HepG2 (cell line): ENCODE measurements around the gene GCM1. TPM values are rescaled to one million over a fixed set of nuclear protein-coding genes. Genes with fewer than 3 reads are reported as not detected.

Experiments
- ATAC-seq: fragments of 200-7000 bp; cut with Tn5 transposase; 3 replicates; pipeline ENCODE4 v1.9.1; 2020; ENCODE audit warnings: mild to moderate bottlenecking, moderate library complexity
- BruUV-seq: library from RNA; stranded (reverse); fragments of 400-500 nt; replicated peaks from 2 replicates; lab custom pipeline; 2021; lab: Mats Ljungman, UMichigan
- CTCF ChIA-PET: fragments of 300-600 bp; formaldehyde crosslinking; extraction: SDS; loops from one replicate; lab custom pipeline; 2021; ENCODE audit warnings: low total read pairs, inconsistent platforms, low intra/inter-chr PET ratio; lab: Yijun Ruan, JAX
- POLR2A ChIA-PET: fragments of 350-600 bp; sonication (Branson Sonifier 250); formaldehyde crosslinking; loops from one replicate; lab custom pipeline; 2020; ENCODE audit warnings: antibody characterized with exemption, inconsistent platforms; lab: Yijun Ruan, JAX
- DNase-seq: peaks from one replicate; pipeline ENCODE4 v3.0.0-alpha.2; 2015; ENCODE audit warnings: low spot score
- FAIRE-seq: peaks from 3 replicates; lab custom pipeline; 2011; peaks lifted over from hg19 to GRCh38; lab: Jason Lieb, UNC
- H2AFZ ChIP-seq: one replicate; pipeline ENCODE4 v1.6.1; 2011; ENCODE audit warnings: low read length, inconsistent platforms
- H3K27ac ChIP-seq: fragments of 300-600 bp; 3 replicates; pipeline ENCODE4 v1.8.0; 2011; ENCODE audit warnings: mixed run types, mild to moderate bottlenecking, mixed read lengths, low read length, inconsistent platforms; ENCODE audit not compliant: insufficient read depth; ENCODE audit errors: extremely low read length
- H3K27me3 ChIP-seq, 2 experiments: fragments of 200-600 bp in 1 of 2; 2 replicates in 1 of 2; 3 replicates in 1 of 2; pipeline versions ENCODE4 v1.6.0 to v1.8.0; 2011; ENCODE audit warnings: low read length in 2 of 2, mild to moderate bottlenecking in 2 of 2, moderate library complexity in 2 of 2, inconsistent platforms in 1 of 2; ENCODE audit not compliant: insufficient read depth in 2 of 2, control insufficient read depth in 1 of 2
- H3K36me3 ChIP-seq, 2 experiments: fragments of 200-600 bp in 1 of 2; replicated peaks in 1 of 2; 2 replicates in 1 of 2; 3 replicates in 1 of 2; pipeline versions ENCODE4 v1.5.1 to v1.8.0; 2011; ENCODE audit warnings: low read length in 2 of 2, inconsistent platforms in 1 of 2; ENCODE audit not compliant: insufficient read depth in 2 of 2, control insufficient read depth in 1 of 2
- H3K4me1 ChIP-seq: 2 replicates; pipeline ENCODE4 v1.5.1; 2012; ENCODE audit warnings: low read length, inconsistent platforms; ENCODE audit not compliant: insufficient read depth
- H3K4me2 ChIP-seq: 2 replicates; pipeline ENCODE4 v1.6.0; 2011; ENCODE audit warnings: low read depth, low read length, inconsistent platforms
- H3K4me3 ChIP-seq, 3 experiments: fragments of 200-600 bp in 1 of 3; sonication (generic), shearing (Covaris generic) in 1 of 3; replicated peaks in 1 of 3; 2 replicates each; pipeline ENCODE4 v1.5.1; 2011 to 2016; ENCODE audit warnings: low read length in 3 of 3, inconsistent platforms in 2 of 3, low read depth in 2 of 3, mild to moderate bottlenecking in 2 of 3, control low read depth in 1 of 3, mixed read lengths in 1 of 3; ENCODE audit not compliant: insufficient read depth in 1 of 3
- H3K79me2 ChIP-seq: one replicate; pipeline ENCODE4 v1.6.1; 2011; ENCODE audit warnings: low read length, inconsistent platforms; ENCODE audit not compliant: insufficient read depth
- H3K9ac ChIP-seq: 2 replicates; pipeline ENCODE4 v1.6.0; 2011; ENCODE audit warnings: mild to moderate bottlenecking, low read depth, low read length, inconsistent platforms; ENCODE audit not compliant: insufficient read depth
- H3K9me3 ChIP-seq: 2 replicates; pipeline ENCODE4 v1.5.1; 2012; ENCODE audit warnings: mild to moderate bottlenecking, low read length
- H4K20me1 ChIP-seq: 2 replicates; pipeline ENCODE4 v1.6.0; 2011; ENCODE audit warnings: inconsistent platforms, mild to moderate bottlenecking, low read length, moderate library complexity; ENCODE audit not compliant: insufficient read depth
- BRCA1 ChIP-seq: sonication (generic); formaldehyde crosslinking; IDR thresholded peaks from 2 replicates; pipeline ENCODE4 v1.4.0; 2020; ENCODE audit warnings: missing genetic modification reagents
- ELF4 ChIP-seq: sonication (generic); formaldehyde crosslinking; IDR thresholded peaks from 2 replicates; pipeline ENCODE4 v1.5.0; 2020; ENCODE audit warnings: missing genetic modification reagents, mild to moderate bottlenecking, moderate library complexity, borderline replicate concordance
- IKZF5 ChIP-seq: IDR thresholded peaks from 2 replicates; pipeline ENCODE4 v1.6.1; 2018; ENCODE audit warnings: missing genetic modification reagents, mild to moderate bottlenecking, missing compliant biosample characterization
- REST ChIP-seq, 2 experiments: IDR thresholded peaks; 2 replicates each; pipeline ENCODE4 v1.6.1; 2011 to 2012; ENCODE audit warnings: low read length in 2 of 2, borderline replicate concordance in 1 of 2, low read depth in 1 of 2, mild to moderate bottlenecking in 1 of 2, moderate library complexity in 1 of 2
- SMC3 ChIP-seq: IDR thresholded peaks from 2 replicates; pipeline ENCODE4 v1.6.1; 2011; ENCODE audit warnings: low read length, improper control_type of control experiment
- STAG1 ChIP-seq: sonication (generic); formaldehyde crosslinking; IDR thresholded peaks from 2 replicates; pipeline ENCODE4 v1.4.0; 2020; ENCODE audit warnings: missing genetic modification reagents
- STAT6 ChIP-seq: sonication (generic); formaldehyde crosslinking; IDR thresholded peaks from 2 replicates; pipeline ENCODE4 v1.4.0; 2020; ENCODE audit warnings: missing genetic modification reagents, mild to moderate bottlenecking, borderline replicate concordance
- THAP11 ChIP-seq: IDR thresholded peaks from 2 replicates; pipeline ENCODE4 v1.6.1; 2016; ENCODE audit warnings: missing biosample characterization, missing genetic modification reagents
- USF2 ChIP-seq, 2 experiments: sonication (generic) in 1 of 2; formaldehyde crosslinking in 1 of 2; IDR thresholded peaks; 2 replicates each; pipeline versions ENCODE4 v1.5.1 to v1.6.1; 2011 to 2020; ENCODE audit warnings: borderline replicate concordance in 1 of 2, low read depth in 1 of 2, low read length in 1 of 2, mild to moderate bottlenecking in 1 of 2, missing genetic modification reagents in 1 of 2, moderate library complexity in 1 of 2
- YY1 ChIP-seq: IDR thresholded peaks from 2 replicates; pipeline ENCODE4 v1.6.1; 2011; ENCODE audit warnings: low read length, low read depth, moderate library complexity, mild to moderate bottlenecking; ENCODE audit not compliant: insufficient read depth, insufficient replicate concordance
- ZC3H4 ChIP-seq: sonication (generic); formaldehyde crosslinking; IDR thresholded peaks from 2 replicates; pipeline ENCODE4 v1.4.0; 2020; ENCODE audit warnings: missing genetic modification reagents, borderline replicate concordance
- ZFP1 ChIP-seq: IDR thresholded peaks from 2 replicates; pipeline ENCODE4 v1.6.1; 2016
- ZNF256 ChIP-seq: sonication (generic); formaldehyde crosslinking; conservative IDR thresholded peaks from 2 replicates; pipeline ENCODE4 v1.4.0; 2020; ENCODE audit warnings: missing genetic modification reagents
- ZNF331 ChIP-seq: sonication (generic); formaldehyde crosslinking; IDR thresholded peaks from 2 replicates; pipeline ENCODE4 v1.4.0; 2020; ENCODE audit warnings: missing genetic modification reagents
- WGBS: methylation state at CpG from one replicate; pipeline ENCODE4 v1.1.6; 2017; ENCODE audit warnings: low lambda C conversion rate; 5-methylcytosine and 5-hydroxymethylcytosine counted together
- in situ Hi-C: cut with HindIII; loops from 2 replicates; pipeline ENCODE4 v1.10.0; 2017; ENCODE audit warnings: low pct_unique_long_range_greater_than_20kb; ENCODE audit not compliant: extremely low pct_ligation_motif_present
- intact Hi-C: fragments of 100-400 bp; cut with micrococcal nuclease; formaldehyde crosslinking; loops from one replicate; pipeline ENCODE4 v1.10.0; 2022; ENCODE audit not compliant: unreplicated experiment
- polyA plus RNA-seq, 8 experiments: library from polyadenylated mRNA; depleted of rRNA in 3 of 8; stranded (reverse) in 7 of 8; unstranded in 1 of 8; fragments of >200 nt; fragmentation: Illumina TruSeq in 4 of 8; extraction: Trizol in 4 of 8; gene quantifications; 2 replicates each; pipeline versions ENCODE4 v1.2.1 to v1.2.3, GENCODE V29; 2011 to 2016; ENCODE audit warnings: low read depth in 4 of 8, missing spikeins in 1 of 8, mixed read lengths in 1 of 8; ENCODE audit not compliant: insufficient read depth in 1 of 8
- total RNA-seq, 5 experiments: library from RNA; depleted of rRNA; stranded (reverse); fragments of >200 nt; fragmentation: Illumina TruSeq; extraction: Trizol; gene quantifications; 2 replicates each; pipeline ENCODE4 v1.2.3, GENCODE V29; 2016; ENCODE audit warnings: low read depth in 1 of 5

GCM1 gene
- total and polyA plus RNA-seq, 2 of the 13 experiments (the other 11 are each of a cell fraction or from before 2014, with no cell fraction given) = 0.04 to 0.13 TPM

- H3K27ac ChIP-seq = no peak overlapping the region
- H2AFZ ChIP-seq = no peak overlapping the region
- in situ Hi-C loops (loop anchor here (25.0 kb wide), 1 partner anchor 561 kb away; no protein-coding TSS in a partner anchor), intact Hi-C loops (no loop called here)
- POLR2A ChIA-PET = no interaction called here
- no peak overlapping the region for H3K9ac ChIP-seq
- H3K79me2 ChIP-seq = no peaks in the 10 kb centered on the region
- H4K20me1 ChIP-seq = no peaks in the 10 kb centered on the region
- ATAC-seq = peak; percentile 95
- H3K4me1 ChIP-seq = peaks cover 14% of the 10 kb centered on the region
- no TSS peak for BruUV-seq
- no peak overlapping the region for H3K4me2 ChIP-seq
- CTCF ChIA-PET = interaction anchor here (1.3 to 1.7 kb wide), 2 partner anchors 20 to 333 kb away, joined by 5 to 7 read pairs; no protein-coding TSS in a partner anchor
- H3K4me3 ChIP-seq = no peak overlapping the region
- 0% methylated on average over 3 of the region's 3 CpGs for WGBS
- no peaks in the 10 kb centered on the region for H3K27me3 ChIP-seq
- no peaks in the 10 kb centered on the region for H3K36me3 ChIP-seq
- no peaks in the 10 kb centered on the region for H3K9me3 ChIP-seq
- peak; percentile 40 for DNase-seq
- FAIRE-seq = peak; percentile 34
- TF ChIP-seq ZNF331 (CRISPR knock-in tag) = 0 out of 2 replicates have a peak, but pooled peaks have one; percentile 22
- TF ChIP-seq ZC3H4 (CRISPR knock-in tag) = no peak
- no peak for TF ChIP-seq IKZF5 (CRISPR knock-in tag)
- no peak for TF ChIP-seq ZNF256
- no peak for TF ChIP-seq ELF4 (CRISPR knock-in tag)
- TF ChIP-seq STAG1 (CRISPR knock-in tag) = peak; percentile 53
- no peak for TF ChIP-seq ZFP1 (CRISPR knock-in tag)
- no peak for TF ChIP-seq STAT6
- TF ChIP-seq YY1 = no peak
- peak; percentile 63 for TF ChIP-seq SMC3
- TF ChIP-seq REST (IDR thresholded peaks at IDR 0.05; ENCODE audit: borderline replicate concordance in 1 of 2, low read depth in 1 of 2, low read length in 2 of 2) = no peak
- no peak for TF ChIP-seq BRCA1
- TF ChIP-seq USF2 (IDR thresholded peaks at IDR 0.05; ENCODE audit: low read depth, low read length) = no peak
- no peak for TF ChIP-seq USF2 (CRISPR knock-in tag; IDR thresholded peaks at IDR 0.05; ENCODE audit: borderline replicate concordance)
- no peak for TF ChIP-seq THAP11 (CRISPR knock-in tag)
These were observed 3.0 kb upstream of the GCM1 start for GRCh38 chr6:53151676-53152075.
